IPS-18a (cell line): ENCODE measurements around the gene MRPL58.

ENCODE experiments used
- H3K27ac ChIP-seq: one replicate; pipeline ENCODE4 v1.5.1; 2013; ENCODE audit warnings: low read length
- H3K27me3 ChIP-seq: one replicate; pipeline ENCODE4 v1.6.1; 2013; ENCODE audit warnings: mild to moderate bottlenecking, low read length; ENCODE audit not compliant: control insufficient read depth, insufficient read depth
- H3K36me3 ChIP-seq: one replicate; pipeline ENCODE4 v1.6.1; 2013; ENCODE audit warnings: low read depth, low read length; ENCODE audit not compliant: control insufficient read depth
- H3K4me1 ChIP-seq: one replicate; pipeline ENCODE4 v1.6.1; 2013; ENCODE audit warnings: low read depth, low read length; ENCODE audit not compliant: control insufficient read depth
- H3K4me3 ChIP-seq: one replicate; pipeline ENCODE4 v1.5.1; 2013; ENCODE audit warnings: low read length
- H3K9ac ChIP-seq: one replicate; pipeline ENCODE4 v1.6.1; 2013; ENCODE audit warnings: mild to moderate bottlenecking, low read length, moderate library complexity
- H3K9me3 ChIP-seq: one replicate; pipeline ENCODE4 v1.6.1; 2013; ENCODE audit warnings: low read depth, low read length; ENCODE audit not compliant: control insufficient read depth

MRPL58 gene

GRCh38 chr17:74990581-74991105 lies 21.8 kb upstream of the MRPL58 start:
- no peaks in the 10 kb centered on the region for H3K36me3 ChIP-seq
- no peak overlapping the region for H3K27ac ChIP-seq
- H3K4me1 ChIP-seq = peaks cover 10% of the 10 kb centered on the region
- no peak overlapping the region for H3K4me3 ChIP-seq
- H3K27me3 ChIP-seq = no peaks in the 10 kb centered on the region
- H3K9me3 ChIP-seq = no peaks in the 10 kb centered on the region
- H3K9ac ChIP-seq = no peak overlapping the region

- H3K9me3 ChIP-seq = no peaks in the 10 kb centered on the region
- H3K27me3 ChIP-seq = no peaks in the 10 kb centered on the region
- H3K4me3 ChIP-seq = no peak overlapping the region
- H3K36me3 ChIP-seq = no peaks in the 10 kb centered on the region
- no peak overlapping the region for H3K27ac ChIP-seq
- H3K4me1 ChIP-seq = peaks cover 7% of the 10 kb centered on the region
- H3K9ac ChIP-seq = no peak overlapping the region
Observed at GRCh38 chr17:74992223-74992622, 20.2 kb upstream of the MRPL58 start.

- no peaks in the 10 kb centered on the region for H3K4me1 ChIP-seq
- H3K4me3 ChIP-seq = no peak overlapping the region
- H3K9ac ChIP-seq = no peak overlapping the region
- H3K27ac ChIP-seq = no peak overlapping the region
- H3K9me3 ChIP-seq = no peaks in the 10 kb centered on the region
- H3K36me3 ChIP-seq = peaks cover 2% of the 10 kb centered on the region
- no peaks in the 10 kb centered on the region for H3K27me3 ChIP-seq
Observed at GRCh38 chr17:74994440-74994839, 18.0 kb upstream of the MRPL58 start.

GRCh38 chr17:74995847-74996246 lies 16.6 kb upstream of the MRPL58 start:
- Histone ChIP-seq H3K27me3 (no peaks in the 10 kb centered on the region), H3K27ac (no peak overlapping the region)

GRCh38 chr17:74998783-74999182 lies 13.7 kb upstream of the MRPL58 start:
- Histone ChIP-seq H3K4me3 (no peak overlapping the region), H3K9me3 (no peaks in the 10 kb centered on the region), H3K9ac (no peak overlapping the region), H3K27ac (no peak overlapping the region), H3K27me3 (no peaks in the 10 kb centered on the region), H3K36me3 (peaks cover 25% of the 10 kb centered on the region), H3K4me1 (no peaks in the 10 kb centered on the region)

More at GRCh38 chr17:74995847-74996246, 16.6 kb upstream of the MRPL58 start:
- Histone ChIP-seq H3K4me3 (no peak overlapping the region), H3K9me3 (no peaks in the 10 kb centered on the region), H3K36me3 (peaks cover 5% of the 10 kb centered on the region), H3K9ac (no peak overlapping the region), H3K4me1 (no peaks in the 10 kb centered on the region)

- no peaks in the 10 kb centered on the region for H3K27me3 ChIP-seq
- H3K9me3 ChIP-seq = no peaks in the 10 kb centered on the region
- H3K9ac ChIP-seq = no peak overlapping the region
- H3K36me3 ChIP-seq = peaks cover 25% of the 10 kb centered on the region
- H3K27ac ChIP-seq = no peak overlapping the region
- no peak overlapping the region for H3K4me3 ChIP-seq
- H3K4me1 ChIP-seq = no peaks in the 10 kb centered on the region
Observed at GRCh38 chr17:74999523-74999922, 12.9 kb upstream of the MRPL58 start.

GRCh38 chr17:75001915-75002843 lies 10.3 kb upstream of the MRPL58 start:
- H3K36me3 ChIP-seq = peaks cover 25% of the 10 kb centered on the region

GRCh38 chr17:75003070-75003956 lies 9.2 kb upstream of the MRPL58 start:
- Histone ChIP-seq H3K4me1 (no peaks in the 10 kb centered on the region), H3K9me3 (no peaks in the 10 kb centered on the region), H3K27me3 (no peaks in the 10 kb centered on the region), H3K4me3 (no peak overlapping the region), H3K36me3 (peaks cover 25% of the 10 kb centered on the region), H3K27ac (no peak overlapping the region), H3K9ac (no peak overlapping the region)

More at GRCh38 chr17:75001915-75002843, 10.3 kb upstream of the MRPL58 start:
- H3K4me1 ChIP-seq = no peaks in the 10 kb centered on the region
- no peak overlapping the region for H3K27ac ChIP-seq
- no peaks in the 10 kb centered on the region for H3K27me3 ChIP-seq
- H3K9ac ChIP-seq = no peak overlapping the region
- H3K9me3 ChIP-seq = no peaks in the 10 kb centered on the region
- H3K4me3 ChIP-seq = no peak overlapping the region

GRCh38 chr17:75003957-75004355 lies 8.5 kb upstream of the MRPL58 start:
- Histone ChIP-seq H3K4me3 (no peak overlapping the region), H3K27ac (no peak overlapping the region), H3K36me3 (peaks cover 25% of the 10 kb centered on the region), H3K9ac (no peak overlapping the region), H3K27me3 (no peaks in the 10 kb centered on the region), H3K4me1 (no peaks in the 10 kb centered on the region), H3K9me3 (no peaks in the 10 kb centered on the region)

- H3K27ac ChIP-seq = no peak overlapping the region
- H3K9me3 ChIP-seq = no peaks in the 10 kb centered on the region
- H3K4me1 ChIP-seq = no peaks in the 10 kb centered on the region
- H3K9ac ChIP-seq = no peak overlapping the region
- H3K4me3 ChIP-seq = no peak overlapping the region
- H3K36me3 ChIP-seq = peaks cover 23% of the 10 kb centered on the region
- no peaks in the 10 kb centered on the region for H3K27me3 ChIP-seq
Observed at GRCh38 chr17:75004371-75004770, 8.1 kb upstream of the MRPL58 start.

GRCh38 chr17:75005291-75005690 lies 7.2 kb upstream of the MRPL58 start:
- Histone ChIP-seq H3K27me3 (no peaks in the 10 kb centered on the region), H3K9ac (no peak overlapping the region), H3K9me3 (no peaks in the 10 kb centered on the region), H3K36me3 (peaks cover 19% of the 10 kb centered on the region), H3K27ac (no peak overlapping the region), H3K4me3 (no peak overlapping the region), H3K4me1 (no peaks in the 10 kb centered on the region)
